Esophagus muscularis mucosa (tissue), 4 donors: Measurements from ENCODE around the gene FKBP8. TPM values are rescaled to one million over a fixed set of nuclear protein-coding genes. Genes with fewer than 3 reads are reported as not detected.

Source experiments
- DNase-seq: peaks from one replicate; pipeline ENCODE4 v3.0.0-alpha.2; 2017; ENCODE audit errors: extremely low spot score
- H3K27ac ChIP-seq, 4 donors: fragments of 200-600 bp; sonication (generic); replicated peaks in 1 of 4; 1 replicate in 3 of 4; 2 replicates in 1 of 4; pipeline ENCODE4 v1.5.1; 2016 to 2019; ENCODE audit warnings: mild to moderate bottlenecking in 1 of 4
- H3K27me3 ChIP-seq, 4 donors: fragments of 200-600 bp; sonication (generic); one replicate each; pipeline versions ENCODE4 v1.5.1 to v1.6.0; 2016 to 2019
- H3K36me3 ChIP-seq, 4 donors: fragments of 200-600 bp; sonication (generic); one replicate each; pipeline ENCODE4 v1.5.1; 2016 to 2019
- H3K4me1 ChIP-seq, 4 donors: fragments of 200-600 bp; sonication (generic); one replicate each; pipeline ENCODE4 v1.5.1; 2016 to 2019
- H3K4me3 ChIP-seq, 4 donors: fragments of 200-600 bp; sonication (generic); 1 replicate in 2 of 4; 2 replicates in 2 of 4; pipeline ENCODE4 v1.5.1; 2016 to 2019; ENCODE audit warnings: mild to moderate bottlenecking in 4 of 4, moderate library complexity in 1 of 4
- H3K9me3 ChIP-seq, 4 donors: fragments of 200-600 bp; sonication (generic); 1 replicate in 3 of 4; 2 replicates in 1 of 4; pipeline ENCODE4 v1.5.1; 2016 to 2019
- CTCF ChIP-seq, 3 experiments: fragments of 200-600 bp in 2 of 3; fragments of 450-650 bp in 1 of 3; sonication (generic) in 2 of 3; IDR thresholded peaks; one replicate each; pipeline ENCODE4 v1.5.1; 2017 to 2019; ENCODE audit warnings: antibody characterized with exemption in 3 of 3, mild to moderate bottlenecking in 2 of 3, moderate library complexity in 1 of 3
- EP300 ChIP-seq: sonication (generic); formaldehyde crosslinking; IDR thresholded peaks from one replicate; pipeline ENCODE4 v1.6.1; 2017; ENCODE audit warnings: antibody characterized with exemption
- POLR2A ChIP-seq: fragments of 450-650 bp; IDR thresholded peaks from one replicate; pipeline ENCODE4 v1.6.1; 2017; ENCODE audit warnings: antibody characterized with exemption, moderate library complexity, mild to moderate bottlenecking, low read depth
- POLR2AphosphoS5 ChIP-seq, 2 donors: sonication (generic); formaldehyde crosslinking; IDR thresholded peaks; one replicate each; pipeline ENCODE4 v1.6.1; 2017; ENCODE audit warnings: antibody characterized with exemption in 2 of 2
- WGBS: methylation state at CpG from one replicate; pipeline ENCODE4 v1.1.5; 2018; 5-methylcytosine and 5-hydroxymethylcytosine counted together
- intact Hi-C: fragments of 100-400 bp; cut with DNase I; formaldehyde crosslinking; loops from one replicate; pipeline ENCODE4 v1.15.1; 2023
- total RNA-seq, 4 donors: library from RNA; depleted of rRNA; stranded (reverse); fragments of >200 nt; gene quantifications; one replicate each; pipeline versions ENCODE4 v1.1.0 to v1.2.1, GENCODE V29; 2016

The FKBP8 gene
- total RNA-seq, 4 donors from 2014 or later: 420 to 568 (median 430) TPM

- DNase-seq: no peak
- no peaks in the 10 kb centered on the region for H3K27me3 ChIP-seq
- 63% methylated on average over 8 of the region's 11 CpGs for WGBS
- peaks cover 81 to 98% (median 89%) of the 10 kb centered on the region in 4 donors for H3K4me1 ChIP-seq
- H3K4me3 ChIP-seq: no peak overlapping the region
- intact Hi-C loops: no loop called here
- H3K36me3 ChIP-seq: no peaks in the 10 kb centered on the region
- H3K9me3 ChIP-seq: no peaks in the 10 kb centered on the region
- TF ChIP-seq EP300 (no peak), POLR2AphosphoS5 (IDR thresholded peaks at IDR 0.05) (peak in 1 of 2 donors; percentile 23)
- H3K27ac ChIP-seq: peak overlapping the region; percentile 47 to 72 (median 60)
Measured at GRCh38 chr19:18507727-18508440, 35.5 kb downstream of the FKBP8 start.

- Histone ChIP-seq H3K4me3 (no peak overlapping the region), H3K27me3 (no peaks in the 10 kb centered on the region), H3K4me1 (peaks cover 82 to 98% (median 89%) of the 10 kb centered on the region in 4 donors), H3K36me3 (no peaks in the 10 kb centered on the region), H3K27ac (peak overlapping the region; percentile 47 to 72 (median 60)), H3K9me3 (no peaks in the 10 kb centered on the region)
- intact Hi-C loops: no loop called here
- no peak for DNase-seq
- WGBS: 64% methylated on average over 6 of the region's 9 CpGs
- TF ChIP-seq POLR2AphosphoS5 (IDR thresholded peaks at IDR 0.05) (peak; percentile 58 to 81), POLR2A (no peak)
Measured at GRCh38 chr19:18507021-18507726, 36.2 kb downstream of the FKBP8 start.

DNA sequence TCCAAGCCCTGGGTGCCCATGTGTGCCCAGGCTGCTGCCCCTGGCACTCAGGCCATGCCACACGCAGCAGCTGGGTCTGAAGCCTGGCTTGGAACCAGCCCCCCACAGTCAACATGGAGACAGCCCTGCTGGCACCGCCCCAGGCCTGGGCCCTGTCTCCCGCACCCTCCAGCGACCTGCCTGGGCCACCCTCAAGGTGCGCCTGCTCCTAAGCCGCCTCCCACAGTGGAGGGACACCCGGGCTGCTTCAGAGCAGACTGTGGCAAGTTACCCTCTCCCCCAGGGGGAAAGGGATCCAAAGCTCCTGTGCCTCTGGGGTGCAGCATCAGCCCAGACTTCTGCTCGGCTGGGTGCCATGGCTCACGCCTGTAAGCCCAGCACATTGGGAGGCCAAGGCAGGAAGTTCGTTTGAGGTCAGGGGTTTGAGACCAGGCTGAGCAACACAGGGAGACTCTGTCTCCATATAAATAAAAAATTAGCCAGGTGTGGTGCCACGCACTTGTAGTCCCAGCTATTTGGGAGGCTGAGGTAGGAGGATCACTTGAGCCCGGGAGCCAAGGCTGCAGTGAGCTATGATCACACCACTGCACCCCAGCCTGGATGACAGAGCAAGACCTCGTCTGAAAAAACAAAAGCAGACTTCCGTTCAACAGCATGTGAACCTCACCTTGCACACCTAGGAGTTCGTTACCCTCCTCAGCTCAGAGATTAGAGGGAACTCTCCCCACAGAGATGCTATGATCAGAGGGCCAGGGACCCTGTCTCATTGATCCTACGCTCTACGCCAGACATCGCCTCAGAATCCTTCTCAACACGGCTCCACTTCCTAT, 37.1 kb downstream of the FKBP8 start:
- H3K36me3 ChIP-seq: no peaks in the 10 kb centered on the region
- H3K27me3 ChIP-seq: no peaks in the 10 kb centered on the region
- WGBS: 84% methylated on average over 12 of the region's 19 CpGs
- no peak for DNase-seq
- H3K4me1 ChIP-seq: peaks cover 90 to 98% (median 93%) of the 10 kb centered on the region in 4 donors
- TF ChIP-seq CTCF (IDR thresholded peaks at IDR 0.05): no peak
- TF ChIP-seq POLR2AphosphoS5 (IDR thresholded peaks at IDR 0.05): no peak
- TF ChIP-seq POLR2A: no peak
- no peak for TF ChIP-seq EP300
- intact Hi-C loops: no loop called here
- H3K9me3 ChIP-seq: no peaks in the 10 kb centered on the region
- no peak overlapping the region for H3K4me3 ChIP-seq
- H3K27ac ChIP-seq: peak overlapping the region; percentile 47 to 72 (median 60)

DNA sequence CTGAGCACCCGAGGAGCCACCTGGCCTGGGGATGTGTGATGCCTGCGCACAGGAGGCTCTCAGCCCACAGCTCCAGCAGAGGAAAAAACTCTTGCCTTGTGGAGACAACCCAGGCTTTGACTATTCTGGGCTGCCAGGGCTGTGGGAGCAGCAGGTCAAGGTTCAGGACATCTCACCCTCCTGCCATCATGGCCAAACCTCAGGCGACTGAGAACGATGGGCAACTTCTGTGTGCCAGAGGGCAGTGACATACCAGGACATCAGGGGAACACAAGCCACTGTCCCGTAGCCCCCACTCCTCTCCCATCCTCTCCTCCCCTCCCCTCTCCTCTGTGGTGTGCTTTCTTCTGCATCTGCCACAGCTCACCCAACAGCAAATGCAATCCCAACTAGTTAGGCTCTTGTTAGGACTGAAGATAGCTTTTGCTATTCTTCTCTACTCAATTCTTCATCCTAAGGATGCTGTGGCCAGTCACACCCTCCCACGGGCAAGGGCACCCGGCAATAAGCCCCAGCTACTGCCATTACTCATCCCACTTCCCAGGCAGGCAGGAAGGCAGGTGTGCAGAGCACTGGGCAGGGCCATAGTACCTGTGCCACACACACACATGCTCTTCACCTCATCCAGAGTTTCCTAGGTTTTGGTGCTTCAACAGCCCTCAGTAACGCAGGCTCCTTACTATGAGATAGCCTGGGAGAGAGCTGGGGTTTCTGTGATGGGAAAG, 38.3 kb downstream of the FKBP8 start:
- no peaks in the 10 kb centered on the region for H3K27me3 ChIP-seq
- H3K4me3 ChIP-seq: no peak overlapping the region
- no peak for DNase-seq
- TF ChIP-seq CTCF (IDR thresholded peaks at IDR 0.05): no peak
- TF ChIP-seq POLR2A: no peak
- WGBS: 72% methylated on average over 6 of the region's 8 CpGs
- H3K9me3 ChIP-seq: no peaks in the 10 kb centered on the region
- intact Hi-C loops: no loop called here
- H3K36me3 ChIP-seq: no peaks in the 10 kb centered on the region
- H3K4me1 ChIP-seq: peaks cover 100% of the 10 kb centered on the region in 4 donors
- H3K27ac ChIP-seq: peak overlapping the region in 3 of 4 donors; percentile 57 to 72 (median 69)
